Measurements from ENCODE around the gene TBC1D16.

Gene TBC1D16

DNA sequence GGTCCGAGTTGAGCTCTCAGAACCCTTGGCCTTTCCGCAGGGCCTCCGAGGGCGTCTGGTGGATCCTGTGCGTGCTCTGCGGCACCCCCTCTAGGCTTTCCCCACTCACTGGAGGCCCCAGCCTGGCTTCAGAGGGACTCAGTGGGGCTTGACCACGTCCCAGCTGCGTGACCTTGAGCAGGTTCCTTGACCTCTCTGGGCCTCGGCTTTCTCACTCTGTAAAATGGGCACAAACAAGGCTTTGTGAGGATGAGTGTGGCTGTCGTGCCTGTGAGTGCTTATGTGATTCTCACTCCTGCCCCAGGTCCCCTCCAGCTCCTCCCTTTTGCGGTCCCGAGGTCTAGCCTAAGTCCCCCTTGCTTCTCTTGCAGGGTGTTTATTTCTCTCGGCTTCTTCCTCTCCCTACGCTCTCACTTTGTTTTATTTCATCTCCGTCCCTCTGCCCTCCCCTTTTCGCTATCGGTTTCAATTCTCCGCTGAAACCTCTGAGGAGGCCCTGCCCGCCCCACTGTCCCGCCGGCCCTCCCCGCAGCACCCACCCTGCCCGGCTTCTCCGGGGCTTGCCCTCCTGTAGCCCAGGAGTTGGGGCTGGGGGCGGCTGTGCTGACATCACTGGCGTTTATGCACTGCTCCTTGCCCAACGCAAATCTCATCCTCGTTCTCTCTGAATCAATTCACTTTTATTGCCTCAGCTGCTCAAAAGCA, 114.1 kb downstream of the TBC1D16 start:
- FAIRE-seq (no peak), DNase-seq (ENCODE audit: insufficient read length) (no peak)
- TF ChIP-seq POLR2A (IDR thresholded peaks at IDR 0.05; ENCODE audit: low read depth, low read length), result no peak
- TF ChIP-seq POLR2AphosphoS5 (IDR thresholded peaks at IDR 0.05; ENCODE audit: low read depth, low read length), result no peak
- no peak for TF ChIP-seq TAF1 (IDR thresholded peaks at IDR 0.05; ENCODE audit: borderline replicate concordance, low read depth, low read length)

GRCh38 chr17:79920751-79921410, 114.8 kb downstream of the TBC1D16 start:
- TF ChIP-seq TAF1 (IDR thresholded peaks at IDR 0.05; ENCODE audit: borderline replicate concordance, low read depth, low read length) (no peak), POLR2AphosphoS5 (IDR thresholded peaks at IDR 0.05; ENCODE audit: low read depth, low read length) (no peak), POLR2A (IDR thresholded peaks at IDR 0.05; ENCODE audit: low read depth, low read length) (no peak)
- DNase-seq (ENCODE audit: insufficient read length) (no peak), FAIRE-seq (no peak)

DNA sequence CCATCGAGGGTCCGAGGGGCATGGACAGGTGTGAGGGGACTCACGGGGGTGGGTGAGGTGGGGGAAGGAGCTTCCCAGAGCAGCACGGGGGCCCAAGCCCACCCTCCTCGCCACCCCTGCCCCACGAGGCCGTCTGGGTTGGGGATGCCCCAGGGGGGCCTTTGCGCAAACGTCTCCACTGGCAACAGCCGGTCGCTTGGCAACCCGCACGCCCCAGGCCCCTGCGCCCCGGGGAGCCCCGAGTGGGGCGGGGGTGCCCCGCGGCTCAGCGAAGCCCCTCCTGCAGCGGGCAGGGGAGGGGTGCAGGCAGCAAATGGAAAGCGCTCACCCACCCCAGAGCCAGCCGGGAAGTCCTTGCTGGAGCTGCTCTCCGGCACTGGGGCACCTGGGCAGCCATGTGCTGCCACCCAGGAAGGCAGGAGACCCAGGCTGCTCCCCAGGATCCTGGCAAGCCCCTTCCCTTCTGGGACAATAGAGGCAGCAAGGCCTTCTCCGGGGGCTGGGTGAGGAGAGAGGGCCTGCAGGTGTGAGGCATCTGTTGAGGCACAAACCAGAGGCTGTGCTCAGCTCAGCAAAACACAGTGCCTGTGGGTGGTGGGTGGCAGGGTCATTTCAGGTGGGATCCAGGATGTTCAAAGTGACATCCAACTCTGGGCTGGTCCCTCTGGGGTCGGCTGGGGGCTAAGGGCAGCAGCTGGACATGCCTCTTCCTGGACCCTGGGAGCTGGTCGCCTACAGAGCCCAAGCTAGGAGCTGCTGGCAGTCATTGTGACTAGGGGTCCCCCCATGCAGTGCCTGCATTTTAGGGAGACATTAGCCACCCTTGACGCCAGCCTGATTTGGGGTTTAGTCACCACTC, 115.6 kb downstream of the TBC1D16 start:
- no peak for TF ChIP-seq POLR2A (IDR thresholded peaks at IDR 0.05; ENCODE audit: low read depth, low read length)
- no peak for TF ChIP-seq POLR2AphosphoS5 (IDR thresholded peaks at IDR 0.05; ENCODE audit: low read depth, low read length)
- TF ChIP-seq TAF1 (IDR thresholded peaks at IDR 0.05; ENCODE audit: borderline replicate concordance, low read depth, low read length), result no peak
- DNase-seq (ENCODE audit: insufficient read length) (no peak), FAIRE-seq (no peak)

DNA sequence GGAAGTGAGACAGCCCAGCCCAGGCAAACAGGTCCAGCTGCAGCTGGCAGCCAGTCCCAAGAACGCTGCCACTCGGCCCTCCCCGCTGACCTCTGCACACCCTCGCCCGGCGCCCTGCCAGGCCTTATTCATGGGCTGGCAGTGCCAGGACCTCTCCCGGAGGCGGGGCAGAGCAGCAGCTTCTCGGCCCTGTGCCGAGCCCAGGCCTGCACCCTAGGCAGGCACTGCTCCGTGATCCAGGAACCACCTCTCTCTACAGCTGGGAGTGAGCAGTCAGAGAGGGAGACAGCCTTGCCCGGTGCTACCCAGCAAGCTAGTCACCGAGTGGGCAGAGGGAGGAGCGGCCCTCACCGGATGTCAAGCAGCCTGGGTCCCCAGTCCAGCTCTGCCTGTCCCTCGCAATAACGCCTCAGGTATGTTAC, 116.5 kb downstream of the TBC1D16 start:
- DNase-seq (ENCODE audit: insufficient read length), result no peak
- TF ChIP-seq POLR2A (IDR thresholded peaks at IDR 0.05; ENCODE audit: low read depth, low read length) (no peak), POLR2AphosphoS5 (IDR thresholded peaks at IDR 0.05; ENCODE audit: low read depth, low read length) (no peak), TAF1 (IDR thresholded peaks at IDR 0.05; ENCODE audit: borderline replicate concordance, low read depth, low read length) (no peak)
- no peak for FAIRE-seq

GRCh38 chr17:79918581-79919163, 117.0 kb downstream of the TBC1D16 start:
- FAIRE-seq (no peak), DNase-seq (ENCODE audit: insufficient read length) (no peak)
- no peak for TF ChIP-seq POLR2A (IDR thresholded peaks at IDR 0.05; ENCODE audit: low read depth, low read length)
- no peak for TF ChIP-seq POLR2AphosphoS5 (IDR thresholded peaks at IDR 0.05; ENCODE audit: low read depth, low read length)
- TF ChIP-seq TAF1 (IDR thresholded peaks at IDR 0.05; ENCODE audit: borderline replicate concordance, low read depth, low read length), result no peak

- TF ChIP-seq POLR2AphosphoS5 (IDR thresholded peaks at IDR 0.05; ENCODE audit: low read depth, low read length) (no peak), POLR2A (IDR thresholded peaks at IDR 0.05; ENCODE audit: low read depth, low read length) (no peak), TAF1 (IDR thresholded peaks at IDR 0.05; ENCODE audit: borderline replicate concordance, low read depth, low read length) (no peak)
- FAIRE-seq, result no peak
- no peak for DNase-seq (ENCODE audit: insufficient read length)
These were observed 117.7 kb downstream of the TBC1D16 start for GRCh38 chr17:79917902-79918484.

- DNase-seq (ENCODE audit: insufficient read length), result no peak
- FAIRE-seq, result no peak
- no peak for TF ChIP-seq POLR2A (IDR thresholded peaks at IDR 0.05; ENCODE audit: low read depth, low read length)
- TF ChIP-seq POLR2AphosphoS5 (IDR thresholded peaks at IDR 0.05; ENCODE audit: low read depth, low read length), result no peak
- TF ChIP-seq TAF1 (IDR thresholded peaks at IDR 0.05; ENCODE audit: borderline replicate concordance, low read depth, low read length), result no peak
These were observed 118.4 kb downstream of the TBC1D16 start for GRCh38 chr17:79916991-79917901.

DNA sequence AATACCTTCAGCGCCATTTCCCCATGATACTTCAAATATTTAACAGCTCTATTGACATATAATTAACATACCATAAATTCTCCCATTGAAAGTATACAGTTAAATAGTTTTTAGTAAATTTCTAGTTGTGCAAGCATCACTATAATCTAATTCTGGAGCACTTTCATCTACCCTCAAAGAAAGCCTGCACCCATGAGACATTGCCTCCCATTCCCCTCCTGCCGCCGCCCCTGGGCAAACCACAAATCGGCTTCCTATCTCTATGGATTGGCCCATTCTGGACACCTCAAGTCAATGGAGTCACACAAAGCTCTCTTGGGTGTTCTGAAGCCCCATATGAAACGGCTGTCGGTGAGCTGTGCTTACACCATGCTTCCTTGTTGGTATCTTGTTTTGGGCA, 119.2 kb downstream of the TBC1D16 start:
- no peak for FAIRE-seq
- no peak for DNase-seq (ENCODE audit: insufficient read length)
- TF ChIP-seq POLR2A (IDR thresholded peaks at IDR 0.05; ENCODE audit: low read depth, low read length), result no peak
- TF ChIP-seq POLR2AphosphoS5 (IDR thresholded peaks at IDR 0.05; ENCODE audit: low read depth, low read length), result no peak
- TF ChIP-seq TAF1 (IDR thresholded peaks at IDR 0.05; ENCODE audit: borderline replicate concordance, low read depth, low read length), result no peak

GRCh38 chr17:79915850-79916430, 119.7 kb downstream of the TBC1D16 start:
- TF ChIP-seq TAF1 (IDR thresholded peaks at IDR 0.05; ENCODE audit: borderline replicate concordance, low read depth, low read length) (no peak), POLR2AphosphoS5 (IDR thresholded peaks at IDR 0.05; ENCODE audit: low read depth, low read length) (no peak), POLR2A (IDR thresholded peaks at IDR 0.05; ENCODE audit: low read depth, low read length) (no peak)
- FAIRE-seq (no peak), DNase-seq (ENCODE audit: insufficient read length) (no peak)

All from GM12892 (cell line).